Measurements from ENCODE around the gene PCMTD2. TPM values are rescaled to one million over a fixed set of nuclear protein-coding genes. Genes with fewer than 3 reads are reported as not detected.

PCMTD2 gene
- total RNA-seq, 1 donor from 2014 or later = 39.5 TPM

DNA sequence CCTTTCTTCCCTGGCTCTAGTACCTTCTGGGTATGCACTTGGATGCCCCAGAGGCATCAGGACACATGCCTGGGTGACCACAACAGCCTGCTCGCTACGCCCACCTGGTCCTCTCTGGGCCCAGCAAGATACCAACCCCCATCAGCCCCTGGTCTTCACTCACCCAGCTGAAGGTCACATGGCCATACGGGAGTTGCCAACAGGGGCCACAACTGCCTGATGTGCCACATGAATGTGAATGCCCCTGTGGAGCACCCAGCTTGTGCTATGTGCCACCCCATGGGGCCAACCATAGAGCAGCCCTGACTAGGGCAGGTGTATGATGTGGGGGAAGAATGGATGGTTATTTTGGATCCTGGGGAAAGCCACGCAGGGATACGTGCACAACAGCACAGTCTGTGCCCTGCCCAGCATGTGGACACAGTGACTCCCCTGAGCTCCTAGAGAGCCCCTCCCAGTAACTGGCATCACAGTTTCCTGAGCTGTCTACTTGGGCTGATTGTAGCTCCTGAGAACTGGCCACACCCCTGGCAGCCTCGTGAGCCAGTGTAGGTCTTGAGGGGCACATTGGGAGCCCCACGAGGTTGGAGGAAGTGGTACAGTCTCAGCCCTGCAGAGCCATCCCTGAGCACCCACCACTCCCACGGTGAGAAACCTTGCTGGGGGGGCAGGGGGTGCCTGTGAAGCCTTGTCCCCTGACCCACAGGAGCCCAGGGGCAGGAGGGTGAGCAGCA, 10.5 kb upstream of the PCMTD2 start:
- no peak overlapping the region for H3K4me3 Mint-ChIP-seq
- intact Hi-C loops (cut with micrococcal nuclease) = no loop called here
- H3K4me1 Mint-ChIP-seq (ENCODE audit: low read depth) = no peaks in the 10 kb centered on the region
- no peaks in the 10 kb centered on the region for H3K36me3 Mint-ChIP-seq (ENCODE audit: low read depth)
- no peak overlapping the region for H3K27ac Mint-ChIP-seq
- no peaks in the 10 kb centered on the region for H3K9me3 Mint-ChIP-seq
- peaks cover 31% of the 10 kb centered on the region for H3K27me3 Mint-ChIP-seq (ENCODE audit: insufficient read depth)
- DNase-seq (ENCODE audit: low spot score) = no peak

DNA sequence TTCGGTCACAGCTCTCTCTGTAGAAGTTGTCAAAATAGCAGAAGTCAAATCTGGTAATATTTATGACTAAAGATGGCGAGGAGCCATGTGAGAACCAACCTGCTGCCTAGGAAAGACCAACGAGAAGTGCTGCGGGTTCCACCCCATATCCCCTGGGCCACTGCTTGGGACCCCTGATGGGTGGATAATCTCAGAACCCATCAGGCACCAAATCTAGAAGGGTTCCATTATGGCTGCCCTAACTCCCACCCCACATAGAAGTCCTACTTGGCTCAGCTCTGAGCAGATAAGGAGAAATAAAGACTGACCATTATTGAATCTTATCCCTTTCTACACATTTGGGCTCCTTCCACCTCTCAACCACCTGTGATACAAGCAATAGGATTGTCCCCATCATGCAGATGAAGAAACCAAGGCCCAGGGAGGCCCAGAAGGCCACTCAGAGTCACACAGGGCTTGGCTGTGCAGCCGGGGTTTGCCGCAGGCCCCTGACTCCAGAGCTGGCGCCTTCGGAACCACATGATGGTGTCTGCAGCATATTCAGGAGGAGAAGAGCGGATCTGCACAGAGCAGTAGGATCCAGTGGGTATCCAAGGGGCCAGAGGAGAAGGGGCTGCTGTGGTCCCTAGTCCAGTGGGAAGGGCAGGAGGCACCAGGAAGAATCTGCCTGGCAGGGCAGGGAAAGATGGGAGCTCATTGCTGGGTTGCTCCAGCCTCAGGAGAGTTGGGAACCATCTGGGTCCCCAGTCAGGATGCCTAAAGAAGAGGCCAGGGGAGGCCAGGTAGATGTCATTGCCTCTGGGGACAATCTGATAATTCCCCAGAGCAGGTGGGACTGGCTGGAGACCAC, 9.6 kb upstream of the PCMTD2 start:
- Mint-ChIP-seq H3K27ac (no peak overlapping the region), H3K9me3 (no peaks in the 10 kb centered on the region), H3K27me3 (ENCODE audit: insufficient read depth) (peaks cover 37% of the 10 kb centered on the region), H3K36me3 (ENCODE audit: low read depth) (no peaks in the 10 kb centered on the region), H3K4me1 (ENCODE audit: low read depth) (no peaks in the 10 kb centered on the region), H3K4me3 (no peak overlapping the region)
- intact Hi-C loops (cut with micrococcal nuclease) = no loop called here
- no peak for DNase-seq (ENCODE audit: low spot score)

DNA sequence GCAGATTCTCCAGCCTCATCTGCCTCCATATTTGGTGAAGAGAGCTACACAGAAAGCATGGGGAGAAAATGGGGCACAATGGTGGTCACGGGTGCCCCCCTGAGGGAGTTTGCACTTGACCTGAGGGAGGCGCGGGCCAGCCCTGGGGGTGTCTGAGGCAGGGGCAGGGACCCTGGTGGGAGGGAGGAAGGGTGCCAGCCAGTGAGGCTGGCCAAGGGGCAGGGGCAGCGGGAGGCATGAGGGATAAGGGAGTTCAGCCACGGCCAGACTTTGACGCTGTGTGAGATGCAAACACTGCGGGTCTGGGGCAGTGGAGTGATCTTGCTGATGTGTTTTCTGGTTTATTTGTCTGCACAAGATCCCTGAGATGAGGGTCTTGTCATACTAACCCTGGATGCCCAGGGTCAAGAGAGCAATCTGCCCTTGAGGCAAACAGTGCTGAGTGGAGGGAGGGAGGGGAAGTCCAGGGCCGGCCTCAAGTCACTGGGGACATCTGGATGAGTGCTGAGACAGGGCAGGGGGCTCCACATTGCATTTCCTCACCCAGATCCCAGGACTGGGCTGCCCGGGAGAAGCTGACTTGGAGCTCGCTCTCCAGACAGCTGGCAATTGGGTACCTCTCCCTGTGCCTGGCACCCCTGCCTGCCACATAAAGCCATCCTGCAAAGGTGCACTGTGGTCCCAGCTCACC, 8.8 kb upstream of the PCMTD2 start:
- no peak for DNase-seq (ENCODE audit: low spot score)
- intact Hi-C loops (cut with micrococcal nuclease) = no loop called here
- H3K4me1 Mint-ChIP-seq (ENCODE audit: low read depth) = no peaks in the 10 kb centered on the region
- no peaks in the 10 kb centered on the region for H3K36me3 Mint-ChIP-seq (ENCODE audit: low read depth)
- no peaks in the 10 kb centered on the region for H3K9me3 Mint-ChIP-seq
- no peak overlapping the region for H3K4me3 Mint-ChIP-seq
- H3K27ac Mint-ChIP-seq = no peak overlapping the region
- H3K27me3 Mint-ChIP-seq (ENCODE audit: insufficient read depth) = peaks cover 42% of the 10 kb centered on the region

DNA sequence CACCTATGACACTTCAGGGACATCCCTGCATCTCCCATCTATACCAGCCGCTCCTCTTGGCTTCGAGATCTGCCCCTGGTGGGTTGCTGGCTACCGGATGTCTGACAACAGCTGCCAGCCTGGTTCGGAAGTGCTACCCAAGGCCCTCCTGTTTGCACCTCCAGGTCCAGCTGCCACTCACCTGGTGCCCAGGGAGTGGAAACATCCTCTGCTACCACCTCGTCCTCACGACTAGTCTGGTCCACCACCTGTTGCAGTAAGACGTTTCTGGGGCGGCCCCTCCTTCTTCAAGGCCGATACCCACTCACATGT, 8.3 kb upstream of the PCMTD2 start:
- Mint-ChIP-seq H3K4me1 (ENCODE audit: low read depth) (no peaks in the 10 kb centered on the region), H3K4me3 (no peak overlapping the region), H3K27ac (no peak overlapping the region), H3K27me3 (ENCODE audit: insufficient read depth) (peaks cover 42% of the 10 kb centered on the region), H3K36me3 (ENCODE audit: low read depth) (no peaks in the 10 kb centered on the region), H3K9me3 (no peaks in the 10 kb centered on the region)
- intact Hi-C loops (cut with micrococcal nuclease) = no loop called here
- DNase-seq (ENCODE audit: low spot score) = no peak

DNA sequence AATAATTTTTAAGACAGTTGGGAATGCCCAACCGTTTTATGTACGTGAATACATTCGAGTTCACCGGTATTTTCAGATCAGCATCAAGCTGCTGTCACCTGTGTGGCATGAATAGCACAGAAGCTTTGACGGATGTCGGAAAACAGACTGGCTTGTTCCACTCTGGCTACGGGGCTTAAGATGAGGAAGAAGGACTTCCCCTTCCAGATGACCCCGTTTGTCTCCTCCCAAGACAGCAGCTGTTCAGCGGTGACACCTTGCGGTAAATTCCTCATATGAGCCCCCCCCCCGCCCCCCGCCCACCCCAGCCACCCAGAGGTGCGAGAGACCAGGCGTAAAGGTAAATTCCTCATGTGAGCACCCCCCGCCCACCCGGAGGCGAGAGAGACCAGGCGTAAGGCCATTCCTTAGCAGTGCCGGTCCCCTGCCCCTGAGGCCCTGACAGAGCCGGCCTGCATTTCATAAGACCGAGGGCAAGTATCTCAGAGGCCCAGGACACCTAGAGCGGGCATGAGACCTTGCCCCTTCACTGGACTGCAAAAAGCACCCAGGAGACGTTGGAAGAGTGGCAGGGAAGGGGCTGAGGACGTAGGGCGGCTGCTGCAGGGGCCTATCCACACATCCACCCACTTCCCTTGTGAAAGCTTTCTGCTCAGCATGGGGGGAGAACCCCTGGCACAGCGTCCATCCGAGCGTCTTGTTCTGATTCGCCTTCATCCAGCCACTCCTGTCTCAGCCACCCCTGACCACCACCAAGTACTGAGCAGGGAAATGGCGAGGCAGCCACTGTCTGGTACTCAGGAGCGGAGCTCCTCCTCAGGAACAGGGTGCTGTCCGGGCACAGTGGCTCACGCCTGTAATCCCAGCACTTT, 7.3 kb upstream of the PCMTD2 start:
- intact Hi-C loops (cut with micrococcal nuclease) = no loop called here
- H3K27ac Mint-ChIP-seq = no peak overlapping the region
- H3K9me3 Mint-ChIP-seq = no peaks in the 10 kb centered on the region
- no peaks in the 10 kb centered on the region for H3K4me1 Mint-ChIP-seq (ENCODE audit: low read depth)
- no peak overlapping the region for H3K4me3 Mint-ChIP-seq
- H3K36me3 Mint-ChIP-seq (ENCODE audit: low read depth) = no peaks in the 10 kb centered on the region
- peaks cover 40% of the 10 kb centered on the region for H3K27me3 Mint-ChIP-seq (ENCODE audit: insufficient read depth)
- no peak for DNase-seq (ENCODE audit: low spot score)

DNA sequence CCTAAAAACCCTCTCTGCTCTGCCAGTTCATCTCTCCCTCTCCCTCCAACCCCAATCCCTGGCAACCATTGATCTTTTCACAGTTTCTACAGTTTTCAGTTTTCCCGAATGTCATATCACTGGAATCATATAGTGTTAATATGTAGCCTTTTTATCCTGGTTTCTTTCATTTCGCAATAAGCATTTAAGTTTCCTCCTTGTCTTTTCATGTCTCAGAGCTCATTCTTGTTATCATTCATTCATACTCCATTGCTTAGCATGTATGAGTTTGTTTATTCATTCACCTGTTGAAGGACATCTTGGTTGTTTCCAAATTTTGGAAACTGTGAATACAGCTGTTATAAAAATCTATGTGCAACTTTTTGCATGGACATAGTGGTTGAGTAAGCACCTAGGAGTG, 5.5 kb upstream of the PCMTD2 start:
- H3K27ac Mint-ChIP-seq = no peak overlapping the region
- no peak for DNase-seq (ENCODE audit: low spot score)
- peaks cover 9% of the 10 kb centered on the region for H3K4me1 Mint-ChIP-seq (ENCODE audit: low read depth)
- no peaks in the 10 kb centered on the region for H3K36me3 Mint-ChIP-seq (ENCODE audit: low read depth)
- intact Hi-C loops (cut with micrococcal nuclease) = no loop called here
- no peaks in the 10 kb centered on the region for H3K9me3 Mint-ChIP-seq
- no peak overlapping the region for H3K4me3 Mint-ChIP-seq
- H3K27me3 Mint-ChIP-seq (ENCODE audit: insufficient read depth) = peaks cover 32% of the 10 kb centered on the region

DNA sequence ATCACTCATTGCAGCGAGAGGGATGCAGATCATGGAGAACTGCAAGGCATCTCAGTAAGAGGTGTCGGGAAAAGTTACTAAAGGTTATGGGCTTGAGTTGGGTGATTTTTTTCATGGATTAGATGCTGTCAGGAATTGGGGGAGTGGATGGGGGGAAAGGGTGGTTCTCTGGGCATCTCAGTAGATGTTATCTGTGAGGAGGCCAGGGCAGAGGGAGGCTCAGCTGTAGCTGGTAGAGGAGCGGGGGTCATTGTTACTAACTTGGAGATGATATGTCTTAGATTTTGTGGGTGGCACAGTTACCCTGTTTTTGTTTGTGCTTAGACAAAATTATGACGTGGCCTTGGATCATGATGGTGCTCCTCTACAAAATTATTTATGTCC, 2.6 kb upstream of the PCMTD2 start:
- Mint-ChIP-seq H3K4me1 (ENCODE audit: low read depth) (peaks cover 29% of the 10 kb centered on the region), H3K9me3 (no peaks in the 10 kb centered on the region), H3K27me3 (ENCODE audit: insufficient read depth) (peaks cover 31% of the 10 kb centered on the region), H3K36me3 (ENCODE audit: low read depth) (no peaks in the 10 kb centered on the region), H3K4me3 (no peak overlapping the region), H3K27ac (no peak overlapping the region)
- no peak for DNase-seq (ENCODE audit: low spot score)
- intact Hi-C loops (cut with micrococcal nuclease) = no loop called here

DNA sequence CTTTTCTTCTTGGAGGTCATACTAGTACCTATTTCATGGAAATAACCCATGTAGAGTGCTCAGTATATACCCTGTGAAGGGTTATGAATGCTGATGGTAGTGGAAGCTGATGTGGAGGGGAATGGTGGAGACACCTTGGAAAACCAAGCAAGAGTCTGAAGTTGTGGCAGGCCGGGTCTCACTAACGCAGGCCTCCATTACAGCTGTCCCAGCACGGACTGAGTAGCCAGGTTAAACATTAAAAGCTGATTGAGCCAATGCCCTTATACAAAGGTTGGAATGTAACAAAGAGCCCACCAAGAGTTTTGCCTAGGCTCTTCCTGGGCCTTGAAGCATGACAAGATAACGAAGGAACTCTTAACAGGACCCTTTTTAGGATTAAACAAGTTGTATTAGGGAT, 2.1 kb upstream of the PCMTD2 start:
- H3K27ac Mint-ChIP-seq = no peak overlapping the region
- no peak for DNase-seq (ENCODE audit: low spot score)
- H3K36me3 Mint-ChIP-seq (ENCODE audit: low read depth) = no peaks in the 10 kb centered on the region
- peaks cover 32% of the 10 kb centered on the region for H3K4me1 Mint-ChIP-seq (ENCODE audit: low read depth)
- H3K4me3 Mint-ChIP-seq = peak overlapping the region; percentile 83
- peaks cover 30% of the 10 kb centered on the region for H3K27me3 Mint-ChIP-seq (ENCODE audit: insufficient read depth)
- intact Hi-C loops (cut with micrococcal nuclease) = no loop called here
- no peaks in the 10 kb centered on the region for H3K9me3 Mint-ChIP-seq

DNA sequence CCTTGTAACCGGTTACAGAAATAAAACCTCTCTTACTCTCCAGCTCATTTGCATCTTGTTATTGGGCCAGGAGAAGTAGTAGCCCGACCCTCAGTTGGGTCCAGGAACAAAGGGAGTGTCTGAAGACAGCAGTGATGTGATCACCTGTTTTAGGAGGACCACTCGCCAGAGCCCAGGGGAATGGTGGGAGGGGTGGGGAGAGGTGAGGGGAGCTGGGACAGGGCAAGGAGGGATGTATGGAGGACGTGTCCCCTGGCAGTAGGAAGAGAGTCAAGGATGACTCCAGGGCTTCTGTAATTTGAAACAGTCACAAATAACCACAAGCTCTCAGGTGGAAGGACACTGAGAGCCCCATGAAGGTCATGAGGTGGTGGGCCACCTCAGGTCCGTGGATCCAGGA, 1.4 kb upstream of the PCMTD2 start:
- H3K36me3 Mint-ChIP-seq (ENCODE audit: low read depth) = no peaks in the 10 kb centered on the region
- no peak for DNase-seq (ENCODE audit: low spot score)
- peaks cover 24% of the 10 kb centered on the region for H3K27me3 Mint-ChIP-seq (ENCODE audit: insufficient read depth)
- peaks cover 38% of the 10 kb centered on the region for H3K4me1 Mint-ChIP-seq (ENCODE audit: low read depth)
- peak overlapping the region; percentile 75 for H3K27ac Mint-ChIP-seq
- H3K4me3 Mint-ChIP-seq = peak overlapping the region; percentile 83
- intact Hi-C loops (cut with micrococcal nuclease) = no loop called here
- no peaks in the 10 kb centered on the region for H3K9me3 Mint-ChIP-seq

DNA sequence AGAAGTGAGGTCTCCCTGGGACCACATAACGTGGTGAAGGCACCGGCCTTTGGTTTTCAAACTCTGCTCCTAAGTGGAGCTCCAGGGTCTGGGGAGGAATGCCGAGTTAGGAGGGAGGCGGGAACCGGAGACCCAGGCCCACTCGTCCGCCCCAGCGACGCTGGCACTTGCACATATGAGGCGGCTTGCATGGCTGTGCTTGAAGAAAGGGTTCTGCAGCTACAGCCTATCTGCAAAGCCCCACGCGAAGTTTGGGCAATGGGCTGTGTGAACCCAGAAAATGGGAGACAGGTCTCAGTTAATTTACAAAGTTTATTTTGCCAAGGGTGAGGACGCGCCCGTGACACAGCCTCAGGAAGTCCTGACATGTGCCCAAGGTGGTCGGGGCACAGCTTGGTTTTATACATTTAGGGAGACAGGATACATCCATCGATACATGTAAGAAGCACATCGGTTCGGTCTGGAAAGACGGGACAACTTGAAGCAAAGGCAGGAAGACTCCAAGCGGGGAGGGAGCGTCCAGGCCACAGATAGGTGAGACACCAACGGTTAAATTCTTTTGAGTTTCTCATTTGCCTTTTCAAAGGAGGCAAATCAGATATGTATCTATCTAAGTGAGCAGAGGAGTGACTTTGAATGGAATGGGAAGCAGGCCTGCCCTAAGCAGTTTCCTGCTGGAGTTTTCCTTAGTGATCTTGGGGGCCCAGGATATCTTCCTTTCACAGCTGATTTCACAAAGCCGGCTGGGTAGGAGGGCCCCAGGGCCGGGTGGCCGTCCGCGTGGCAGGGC, 782 bp upstream of the PCMTD2 start:
- H3K36me3 Mint-ChIP-seq (ENCODE audit: low read depth) = no peaks in the 10 kb centered on the region
- peaks cover 18% of the 10 kb centered on the region for H3K27me3 Mint-ChIP-seq (ENCODE audit: insufficient read depth)
- peak overlapping the region; percentile 91 for H3K27ac Mint-ChIP-seq
- DNase-seq (ENCODE audit: low spot score) = no peak
- H3K4me1 Mint-ChIP-seq (ENCODE audit: low read depth) = peaks cover 38% of the 10 kb centered on the region
- peak overlapping the region; percentile 83 for H3K4me3 Mint-ChIP-seq
- intact Hi-C loops (cut with micrococcal nuclease) = loop anchor here (1.0 to 5.0 kb wide), 2 partner anchors 175 to 982 kb away; partner anchors contain the start of genes ARFGAP1 and RGS19
- no peaks in the 10 kb centered on the region for H3K9me3 Mint-ChIP-seq

DNA sequence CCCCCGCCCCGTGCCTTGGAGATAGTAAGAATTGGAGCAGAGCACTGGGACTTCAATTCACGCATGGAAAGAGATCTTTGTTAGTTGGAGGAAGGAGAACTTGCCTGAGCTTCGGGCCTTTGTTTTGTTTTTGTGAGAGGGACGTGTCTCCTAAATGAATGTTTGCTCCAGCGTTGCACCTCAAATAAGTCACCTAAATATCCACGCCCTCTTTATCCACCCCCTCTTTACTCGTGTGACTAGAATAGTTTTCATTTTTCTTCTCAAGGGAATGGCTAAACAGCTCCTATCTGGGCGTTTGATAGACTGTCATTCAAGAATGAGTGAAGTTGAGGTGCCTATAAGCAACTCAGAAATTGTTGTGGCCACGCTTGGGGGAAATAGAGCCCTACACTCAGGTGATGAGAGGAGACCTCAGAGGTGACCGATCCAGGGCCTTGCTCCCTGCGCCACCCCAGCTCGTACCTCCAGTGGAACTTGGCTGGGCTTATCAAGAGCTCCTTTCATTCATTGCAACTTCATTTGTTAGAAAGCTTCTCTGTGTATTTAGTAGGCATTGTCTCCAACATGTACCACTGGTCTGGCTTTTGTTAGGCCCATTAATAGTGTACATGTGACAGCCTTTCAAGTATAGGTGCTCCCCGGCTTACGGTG, 861 bp downstream of the PCMTD2 start:
- no peaks in the 10 kb centered on the region for H3K36me3 Mint-ChIP-seq (ENCODE audit: low read depth)
- H3K27ac Mint-ChIP-seq = peak overlapping the region; percentile 97
- no peaks in the 10 kb centered on the region for H3K9me3 Mint-ChIP-seq
- no peak for DNase-seq (ENCODE audit: low spot score)
- H3K27me3 Mint-ChIP-seq (ENCODE audit: insufficient read depth) = peaks cover 4% of the 10 kb centered on the region
- intact Hi-C loops (cut with micrococcal nuclease) = loop anchor here (5.0 kb wide), 1 partner anchor 984 kb away; the partner anchor contains the start of gene ARFGAP1
- peaks cover 54% of the 10 kb centered on the region for H3K4me1 Mint-ChIP-seq (ENCODE audit: low read depth)
- peak overlapping the region; percentile 98 for H3K4me3 Mint-ChIP-seq

All from activated T-helper 1 cell treated with anti-CD3 and anti-CD28 coated beads, Interleukin-12 subunit alpha, Interleukin-12 subunit beta, Interleukin-2, Interleukin-4 antibody, amounts not matched to agents 30 ng/mL and 10 ng/mL and 1 ng/mL, durations not matched to agents 14 hours and 24 hours and 36 hours (primary cell).